SH-SY5Y (cell line): ENCODE measurements around the gene RTP3.

Experiments used
- GATA2 ChIP-seq: IDR thresholded peaks from 2 replicates; pipeline ENCODE4 v1.6.1; 2011; ENCODE audit warnings: mild to moderate bottlenecking, low read depth, low read length
- GATA3 ChIP-seq: IDR thresholded peaks from 2 replicates; pipeline ENCODE4 v1.6.1; 2011; ENCODE audit warnings: low read depth, mild to moderate bottlenecking, low read length, moderate library complexity

DNA sequence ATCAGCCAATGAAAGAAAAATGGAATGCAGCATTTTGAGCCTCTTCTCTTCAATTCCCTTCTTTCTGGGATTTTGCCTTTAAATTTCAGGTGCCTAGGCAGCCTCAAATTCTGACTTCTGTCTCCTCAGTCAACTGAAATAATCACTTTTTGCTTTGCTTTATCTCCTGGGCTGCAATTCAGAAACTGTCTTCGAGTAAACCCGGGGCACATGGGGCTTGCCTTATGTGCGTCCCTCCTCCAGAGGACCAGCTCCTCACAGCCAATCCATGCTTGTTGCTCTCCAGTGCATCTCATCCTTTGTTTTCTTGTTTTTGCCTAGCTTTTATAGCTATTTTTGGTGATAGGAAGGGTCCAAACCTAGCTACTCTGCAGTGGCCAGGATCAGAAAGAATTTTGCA lies 8.8 kb downstream of the RTP3 start:
- TF ChIP-seq GATA2 (no peak), GATA3 (no peak)
